ENCODE results near the gene ABAT. TPM values are rescaled to one million over a fixed set of nuclear protein-coding genes. Genes with fewer than 3 reads are reported as not detected.

ABAT gene
- total RNA-seq, 2 donors from 2014 or later: 11.1 to 12.8 TPM

- peaks cover 5 to 10% of the 10 kb centered on the region in 2 donors for H3K36me3 Mint-ChIP-seq (ENCODE audit: insufficient read depth in 2 of 2)
- no peak overlapping the region for H3K27ac Mint-ChIP-seq
- H3K4me3 Mint-ChIP-seq: no peak overlapping the region
- H3K4me1 Mint-ChIP-seq (ENCODE audit: low read depth): peaks cover 24% of the 10 kb centered on the region
- no peak for ATAC-seq (replicated peaks in 1 of 2)
- no peak for DNase-seq
- H3K27me3 Mint-ChIP-seq (ENCODE audit: low read depth): no peaks in the 10 kb centered on the region
- peaks cover 2 to 4% of the 10 kb centered on the region in 2 donors for H3K9me3 Mint-ChIP-seq
Observed at GRCh38 chr16:8678068-8678927, 3.9 kb downstream of the ABAT start.

- no peak overlapping the region for H3K4me3 Mint-ChIP-seq
- DNase-seq (no peak), ATAC-seq (replicated peaks in 1 of 2) (no peak)
- no peak overlapping the region for H3K27ac Mint-ChIP-seq
- peaks cover 5 to 11% of the 10 kb centered on the region in 2 donors for H3K36me3 Mint-ChIP-seq (ENCODE audit: insufficient read depth in 2 of 2)
- H3K9me3 Mint-ChIP-seq: peaks cover 2 to 4% of the 10 kb centered on the region in 2 donors
- H3K4me1 Mint-ChIP-seq (ENCODE audit: low read depth): peaks cover 24% of the 10 kb centered on the region
- no peaks in the 10 kb centered on the region for H3K27me3 Mint-ChIP-seq (ENCODE audit: low read depth)
Observed at GRCh38 chr16:8679151-8679550, 4.7 kb downstream of the ABAT start.

GRCh38 chr16:8682551-8683259 lies 8.3 kb downstream of the ABAT start:
- ATAC-seq (replicated peaks in 1 of 2) (no peak), DNase-seq (no peak)
- Mint-ChIP-seq H3K4me1 (ENCODE audit: low read depth) (no peaks in the 10 kb centered on the region), H3K27me3 (ENCODE audit: low read depth) (no peaks in the 10 kb centered on the region), H3K36me3 (ENCODE audit: insufficient read depth in 2 of 2) (peaks cover 9 to 16% of the 10 kb centered on the region in 2 donors), H3K27ac (no peak overlapping the region), H3K4me3 (no peak overlapping the region), H3K9me3 (peaks cover 2 to 4% of the 10 kb centered on the region in 2 donors)

- Mint-ChIP-seq H3K27me3 (ENCODE audit: low read depth) (no peaks in the 10 kb centered on the region), H3K36me3 (ENCODE audit: insufficient read depth in 2 of 2) (peaks cover 9 to 15% of the 10 kb centered on the region in 2 donors), H3K4me3 (no peak overlapping the region), H3K9me3 (peaks cover 2 to 4% of the 10 kb centered on the region in 2 donors), H3K27ac (no peak overlapping the region), H3K4me1 (ENCODE audit: low read depth) (no peaks in the 10 kb centered on the region)
- ATAC-seq (replicated peaks in 1 of 2): no peak
- no peak for DNase-seq
Observed at GRCh38 chr16:8683640-8684039, 9.2 kb downstream of the ABAT start.

GRCh38 chr16:8685617-8686016 lies 11.2 kb downstream of the ABAT start:
- H3K36me3 Mint-ChIP-seq (ENCODE audit: insufficient read depth in 2 of 2): peaks cover 13 to 21% of the 10 kb centered on the region in 2 donors
- no peak overlapping the region for H3K4me3 Mint-ChIP-seq
- DNase-seq (no peak), ATAC-seq (replicated peaks in 1 of 2) (no peak)
- peaks cover 8 to 9% of the 10 kb centered on the region in 2 donors for H3K9me3 Mint-ChIP-seq
- no peaks in the 10 kb centered on the region for H3K4me1 Mint-ChIP-seq (ENCODE audit: low read depth)
- H3K27ac Mint-ChIP-seq: no peak overlapping the region
- no peaks in the 10 kb centered on the region for H3K27me3 Mint-ChIP-seq (ENCODE audit: low read depth)

GRCh38 chr16:8686031-8686621 lies 11.7 kb downstream of the ABAT start:
- ATAC-seq (replicated peaks in 1 of 2) (no peak), DNase-seq (no peak)
- H3K27me3 Mint-ChIP-seq (ENCODE audit: low read depth): no peaks in the 10 kb centered on the region
- peaks cover 13 to 22% of the 10 kb centered on the region in 2 donors for H3K36me3 Mint-ChIP-seq (ENCODE audit: insufficient read depth in 2 of 2)
- H3K4me3 Mint-ChIP-seq: no peak overlapping the region
- peaks cover 8 to 9% of the 10 kb centered on the region in 2 donors for H3K9me3 Mint-ChIP-seq
- H3K4me1 Mint-ChIP-seq (ENCODE audit: low read depth): no peaks in the 10 kb centered on the region
- no peak overlapping the region for H3K27ac Mint-ChIP-seq

- Mint-ChIP-seq H3K27me3 (ENCODE audit: low read depth) (no peaks in the 10 kb centered on the region), H3K4me1 (ENCODE audit: low read depth) (no peaks in the 10 kb centered on the region), H3K27ac (no peak overlapping the region), H3K36me3 (ENCODE audit: insufficient read depth in 2 of 2) (peaks cover 13 to 22% of the 10 kb centered on the region in 2 donors), H3K4me3 (no peak overlapping the region), H3K9me3 (peaks cover 8 to 9% of the 10 kb centered on the region in 2 donors)
- ATAC-seq (replicated peaks in 1 of 2) (no peak), DNase-seq (no peak)
Observed at GRCh38 chr16:8686879-8687278, 12.5 kb downstream of the ABAT start.

GRCh38 chr16:8689686-8690085 lies 15.3 kb downstream of the ABAT start:
- Mint-ChIP-seq H3K9me3 (peaks cover 8 to 9% of the 10 kb centered on the region in 2 donors), H3K27ac (no peak overlapping the region), H3K27me3 (ENCODE audit: low read depth) (no peaks in the 10 kb centered on the region), H3K36me3 (ENCODE audit: insufficient read depth in 2 of 2) (peaks cover 13 to 21% of the 10 kb centered on the region in 2 donors), H3K4me1 (ENCODE audit: low read depth) (no peaks in the 10 kb centered on the region), H3K4me3 (no peak overlapping the region)
- no peak for ATAC-seq (replicated peaks in 1 of 2)
- no peak for DNase-seq

GRCh38 chr16:8691728-8692127 lies 17.3 kb downstream of the ABAT start:
- Mint-ChIP-seq H3K9me3 (peaks cover 8 to 9% of the 10 kb centered on the region in 2 donors), H3K27ac (no peak overlapping the region), H3K4me1 (ENCODE audit: low read depth) (no peaks in the 10 kb centered on the region)

GRCh38 chr16:8694795-8695728 lies 20.6 kb downstream of the ABAT start:
- H3K4me3 Mint-ChIP-seq: no peak overlapping the region
- peaks cover 0 to 2% of the 10 kb centered on the region in 2 donors for H3K9me3 Mint-ChIP-seq
- H3K27me3 Mint-ChIP-seq (ENCODE audit: low read depth): no peaks in the 10 kb centered on the region
- peaks cover 1 to 6% of the 10 kb centered on the region in 2 donors for H3K36me3 Mint-ChIP-seq (ENCODE audit: insufficient read depth in 2 of 2)
- H3K27ac Mint-ChIP-seq: no peak overlapping the region
- ATAC-seq (replicated peaks in 1 of 2) (no peak), DNase-seq (no peak)
- H3K4me1 Mint-ChIP-seq (ENCODE audit: low read depth): no peaks in the 10 kb centered on the region

More at GRCh38 chr16:8691728-8692127, 17.3 kb downstream of the ABAT start:
- ATAC-seq (replicated peaks in 1 of 2): no peak
- Mint-ChIP-seq H3K36me3 (ENCODE audit: insufficient read depth in 2 of 2) (peaks cover 12 to 18% of the 10 kb centered on the region in 2 donors), H3K4me3 (no peak overlapping the region), H3K27me3 (ENCODE audit: low read depth) (no peaks in the 10 kb centered on the region)
- no peak for DNase-seq

- Mint-ChIP-seq H3K4me3 (no peak overlapping the region), H3K36me3 (ENCODE audit: insufficient read depth in 2 of 2) (no peaks in the 10 kb centered on the region), H3K4me1 (ENCODE audit: low read depth) (no peaks in the 10 kb centered on the region), H3K27ac (no peak overlapping the region), H3K9me3 (no peaks in the 10 kb centered on the region), H3K27me3 (ENCODE audit: low read depth) (no peaks in the 10 kb centered on the region)
- DNase-seq (no peak), ATAC-seq (replicated peaks in 1 of 2) (no peak)
Observed at GRCh38 chr16:8696880-8697279, 22.5 kb downstream of the ABAT start.

GRCh38 chr16:8697965-8698364 lies 23.5 kb downstream of the ABAT start:
- H3K27ac Mint-ChIP-seq: no peak overlapping the region

More at GRCh38 chr16:8697965-8698364, 23.5 kb downstream of the ABAT start:
- ATAC-seq (replicated peaks in 1 of 2) (no peak), DNase-seq (no peak)
- no peaks in the 10 kb centered on the region for H3K27me3 Mint-ChIP-seq (ENCODE audit: low read depth)
- no peaks in the 10 kb centered on the region for H3K4me1 Mint-ChIP-seq (ENCODE audit: low read depth)
- H3K9me3 Mint-ChIP-seq: no peaks in the 10 kb centered on the region
- no peak overlapping the region for H3K4me3 Mint-ChIP-seq
- H3K36me3 Mint-ChIP-seq (ENCODE audit: insufficient read depth in 2 of 2): no peaks in the 10 kb centered on the region
